Fibroblast of mammary gland (primary cell): ENCODE measurements around the gene TIMM10.

ENCODE experiments used
- DNase-seq: peaks from one replicate; pipeline ENCODE4 v3.0.0-alpha.2; 2010; ENCODE audit warnings: low read depth
- H3K4me3 ChIP-seq: 2 replicates; pipeline ENCODE4 v1.5.1; 2011; ENCODE audit warnings: low read depth, mild to moderate bottlenecking, low read length, moderate library complexity; ENCODE audit not compliant: control insufficient read depth
- TF ChIP-seq, protein P1 (sequence below): conservative IDR thresholded peaks from 2 replicates; pipeline ENCODE4 v1.5.1; 2011; ENCODE audit warnings: low read depth, low read length, inconsistent platforms; ENCODE audit not compliant: control insufficient read depth, insufficient read depth

The TIMM10 gene

DNA sequence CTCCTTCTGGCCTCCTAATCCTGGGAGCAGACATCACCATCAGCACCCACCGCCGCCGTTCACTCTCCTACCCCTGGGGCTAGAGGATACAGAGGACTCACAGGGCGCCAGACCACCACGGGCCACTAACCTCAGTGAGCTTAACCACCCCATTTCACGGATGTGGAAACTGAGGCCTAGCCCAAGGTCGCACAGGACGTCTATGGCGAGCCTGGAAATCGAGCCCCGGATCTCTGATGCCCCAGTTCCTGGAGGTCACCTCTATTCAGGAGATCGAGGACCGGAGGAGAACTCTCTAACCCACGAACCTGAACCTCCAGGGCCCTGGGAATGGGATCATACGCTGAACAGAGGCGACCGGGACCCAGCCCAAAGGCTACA lies 349 bp downstream of the TIMM10 start:
- TF ChIP-seq, protein P1, sequence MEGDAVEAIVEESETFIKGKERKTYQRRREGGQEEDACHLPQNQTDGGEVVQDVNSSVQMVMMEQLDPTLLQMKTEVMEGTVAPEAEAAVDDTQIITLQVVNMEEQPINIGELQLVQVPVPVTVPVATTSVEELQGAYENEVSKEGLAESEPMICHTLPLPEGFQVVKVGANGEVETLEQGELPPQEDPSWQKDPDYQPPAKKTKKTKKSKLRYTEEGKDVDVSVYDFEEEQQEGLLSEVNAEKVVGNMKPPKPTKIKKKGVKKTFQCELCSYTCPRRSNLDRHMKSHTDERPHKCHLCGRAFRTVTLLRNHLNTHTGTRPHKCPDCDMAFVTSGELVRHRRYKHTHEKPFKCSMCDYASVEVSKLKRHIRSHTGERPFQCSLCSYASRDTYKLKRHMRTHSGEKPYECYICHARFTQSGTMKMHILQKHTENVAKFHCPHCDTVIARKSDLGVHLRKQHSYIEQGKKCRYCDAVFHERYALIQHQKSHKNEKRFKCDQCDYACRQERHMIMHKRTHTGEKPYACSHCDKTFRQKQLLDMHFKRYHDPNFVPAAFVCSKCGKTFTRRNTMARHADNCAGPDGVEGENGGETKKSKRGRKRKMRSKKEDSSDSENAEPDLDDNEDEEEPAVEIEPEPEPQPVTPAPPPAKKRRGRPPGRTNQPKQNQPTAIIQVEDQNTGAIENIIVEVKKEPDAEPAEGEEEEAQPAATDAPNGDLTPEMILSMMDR: no peak
- DNase-seq: no peak

DNA sequence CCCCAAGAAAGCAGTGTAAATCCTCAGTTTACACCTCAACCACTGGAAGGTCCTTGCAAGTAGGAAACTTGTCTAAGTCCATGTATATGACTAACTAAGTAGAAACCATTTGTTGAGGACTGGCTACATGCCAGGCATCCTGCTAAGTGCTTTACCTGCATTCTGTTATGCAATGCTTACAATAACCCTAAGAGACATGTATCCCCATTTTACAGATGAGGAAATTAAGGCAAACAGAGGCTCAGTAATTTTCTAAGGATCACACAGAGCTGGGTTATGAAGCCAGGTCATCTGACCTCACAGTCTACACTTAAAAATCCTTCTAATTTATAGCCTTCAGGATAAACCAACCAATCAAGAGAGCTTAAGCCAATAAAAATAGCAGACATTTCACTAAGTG lies 1.5 kb downstream of the TIMM10 start:
- DNase-seq: no peak
- TF ChIP-seq, protein P1: no peak

More for the DNA sequence above, 349 bp downstream of the TIMM10 start:
- peak overlapping the region; percentile 98 for H3K4me3 ChIP-seq

DNA sequence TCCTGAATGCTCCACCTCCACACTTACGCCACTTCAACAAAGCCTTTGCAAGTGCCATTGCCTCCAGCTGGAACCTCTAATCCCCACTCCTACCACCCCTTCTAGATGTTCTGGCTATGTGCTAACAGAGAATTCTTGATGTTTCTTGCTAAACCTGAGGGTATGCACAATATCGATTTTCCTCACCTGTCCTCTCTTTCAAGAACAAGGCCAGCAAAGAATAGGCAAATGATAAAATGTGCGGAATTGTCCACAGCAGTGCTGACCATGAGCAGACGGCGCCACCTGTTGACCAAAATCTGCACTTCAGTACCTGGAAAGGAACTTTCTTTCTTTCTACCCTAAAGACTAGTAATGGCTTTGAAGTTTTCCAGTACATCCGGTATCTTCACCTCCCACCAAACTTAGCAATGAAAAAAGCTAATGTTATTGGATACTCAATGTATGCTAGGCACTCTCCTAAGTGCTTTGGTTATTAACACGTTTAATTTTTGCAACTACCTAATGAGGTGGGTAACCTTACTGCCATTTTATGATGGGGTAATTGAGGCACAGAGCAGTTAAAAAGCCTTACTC lies 3.4 kb downstream of the TIMM10 start:
- peak; percentile 63 for DNase-seq
- H3K4me3 ChIP-seq: no peak overlapping the region
- TF ChIP-seq, protein P1: peak; percentile 96

More for the DNA sequence above, 1.5 kb downstream of the TIMM10 start:
- no peak overlapping the region for H3K4me3 ChIP-seq

DNA sequence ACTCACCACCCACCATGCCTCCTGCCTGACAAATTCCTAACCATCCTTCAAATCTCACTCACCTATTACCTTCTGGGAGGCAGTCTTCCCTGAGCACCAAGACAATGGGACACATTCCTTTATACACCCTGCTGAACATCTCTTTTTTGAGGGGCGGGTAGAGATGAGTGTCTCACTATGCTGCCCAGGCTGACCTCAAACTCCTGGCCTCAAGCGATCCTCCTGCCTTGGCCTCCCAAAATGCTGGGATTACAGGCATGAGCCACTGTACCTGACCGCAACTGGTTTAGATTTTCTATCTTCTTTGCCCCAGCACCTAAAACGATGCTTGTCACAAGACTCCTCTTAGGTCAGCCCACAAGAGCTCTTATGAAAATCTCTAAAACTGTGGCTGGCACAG lies 7.1 kb downstream of the TIMM10 start:
- H3K4me3 ChIP-seq: no peak overlapping the region
- TF ChIP-seq, protein P1: no peak
- DNase-seq: no peak

DNA sequence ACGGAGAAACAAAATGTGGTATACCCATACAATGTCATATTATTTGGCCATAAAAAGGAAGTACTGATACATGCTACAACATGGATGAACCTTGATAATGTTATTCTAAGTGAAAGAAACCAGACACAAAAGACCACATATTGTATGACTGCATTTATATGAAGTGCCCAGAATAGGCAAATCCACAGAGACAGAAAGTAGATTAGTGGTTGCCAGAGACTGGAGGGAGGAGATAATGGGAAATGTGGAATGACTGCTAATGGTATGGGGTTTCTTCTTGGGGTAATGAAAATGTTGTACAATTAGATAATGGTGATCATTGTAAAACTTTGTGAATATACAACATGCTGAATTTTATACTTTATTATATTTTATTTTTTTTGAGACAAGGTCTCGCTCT lies 9.4 kb downstream of the TIMM10 start:
- TF ChIP-seq, protein P1: no peak
- H3K4me3 ChIP-seq: no peak overlapping the region
- DNase-seq: no peak

DNA sequence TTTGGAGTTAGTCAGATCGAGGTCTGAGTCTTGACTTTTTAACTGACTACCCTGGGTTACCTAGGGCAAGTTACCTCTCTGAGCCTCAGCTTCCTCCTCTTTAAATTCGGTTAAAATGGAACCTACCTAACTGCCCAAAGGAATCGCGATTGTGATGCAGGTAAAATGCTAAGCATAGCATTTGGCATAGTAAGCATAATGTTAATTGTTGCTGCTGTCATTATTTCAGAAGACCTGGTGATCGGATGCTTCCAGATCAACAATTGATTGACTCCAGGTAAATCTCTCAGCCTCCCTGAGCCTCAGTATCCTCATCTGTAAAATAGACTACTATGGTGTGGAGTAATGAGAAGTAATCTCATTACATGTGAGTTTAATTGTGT lies 14.5 kb downstream of the TIMM10 start:
- H3K4me3 ChIP-seq: peak overlapping the region; percentile 84
- DNase-seq: no peak
- TF ChIP-seq, protein P1: no peak

DNA sequence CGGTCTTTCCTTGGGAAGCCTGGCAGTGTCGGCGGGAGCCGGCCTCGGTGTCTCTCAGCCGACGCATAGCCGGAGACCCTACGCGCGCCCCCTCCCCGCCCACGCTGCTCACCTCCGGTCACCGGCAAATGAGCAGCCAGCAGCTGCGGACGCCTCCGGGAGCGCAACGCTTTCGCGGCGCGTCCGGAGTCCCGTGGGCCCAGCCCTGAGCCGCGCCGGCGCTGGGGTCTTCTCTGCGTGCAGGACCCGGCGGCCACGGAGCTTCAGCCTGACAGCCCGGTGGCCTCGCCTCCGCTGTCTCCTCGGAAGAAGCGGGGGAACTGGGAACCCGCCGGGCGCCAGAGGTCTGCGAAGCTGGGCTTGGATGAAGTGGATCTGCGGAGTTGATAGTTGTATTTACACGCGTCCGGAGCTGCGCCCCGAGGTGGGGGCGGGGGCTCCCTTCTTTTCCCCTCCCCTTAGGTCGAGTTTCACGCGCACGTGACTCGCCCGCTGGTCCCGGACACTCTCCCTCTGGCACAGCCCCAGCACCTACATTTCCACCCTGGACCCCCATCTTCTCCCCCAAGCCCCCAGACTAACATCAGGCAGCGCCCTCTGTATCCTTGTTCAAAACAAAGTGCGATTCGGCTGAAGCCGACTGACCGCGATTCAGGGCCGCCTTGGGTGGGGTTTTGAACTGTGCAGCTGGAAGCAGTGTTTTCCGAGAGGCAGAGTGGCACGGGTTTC lies 15.1 kb downstream of the TIMM10 start, which contains the start of gene SLC43A1:
SLC43A1 (minus strand) TSS at position 371 of the 729 bp plus-strand sequence. CDS start 1,591 bp downstream, outside the sequence.
- peak within 1 kb of the TSS; percentile 84 for H3K4me3 ChIP-seq
- DNase-seq: peak; percentile 59
- TF ChIP-seq, protein P1: no peak
